ENCODE data around the gene PRKCZ. TPM values are rescaled to one million over a fixed set of nuclear protein-coding genes. Genes with fewer than 3 reads are reported as not detected.

The PRKCZ gene
- polyA plus RNA-seq, 3 donors = 0.74 to 1.9 (median 1.4) TPM

DNA sequence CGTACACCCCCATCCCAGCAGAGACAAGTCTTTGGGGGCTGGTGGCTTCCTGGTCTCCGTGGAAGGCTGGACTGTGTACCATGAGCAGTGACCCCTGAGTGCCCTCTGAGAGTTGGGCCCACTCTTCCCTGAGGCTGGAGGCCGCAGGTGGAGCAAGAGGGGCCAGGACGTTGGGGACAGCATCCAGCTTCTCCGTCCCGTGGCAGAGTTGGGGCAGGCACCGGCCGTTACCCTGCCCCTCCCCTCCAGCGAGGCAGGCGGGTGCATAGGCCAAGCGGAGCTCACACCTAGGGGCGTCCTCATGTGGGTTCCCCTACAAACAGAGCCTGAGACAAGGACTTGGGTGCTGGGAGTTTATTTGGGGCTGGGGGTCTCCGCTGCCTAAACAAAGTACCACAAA lies 17.0 kb upstream of the PRKCZ start:
- no peak overlapping the region for H3K4me3 Mint-ChIP-seq

GRCh38 chr1:2036287-2036686 lies 13.9 kb upstream of the PRKCZ start:
- Histone ChIP-seq H3K9ac (ENCODE audit: insufficient read depth, low read length, poor library complexity, severe bottlenecking) (no peak overlapping the region), H4K20me1 (ENCODE audit: insufficient read depth, low read length) (no peaks in the 10 kb centered on the region), H3K27ac (ENCODE audit: low read depth in 1 of 2, low read length in 2 of 2) (no peak overlapping the region), H2AFZ (ENCODE audit: insufficient read depth, low read depth, low read length, poor library complexity, severe bottlenecking) (no peak overlapping the region), H3K4me2 (replicated peaks; ENCODE audit: extremely low read depth, low read length, poor library complexity, severe bottlenecking) (no peak overlapping the region), H3K36me3 (replicated peaks in 1 of 2; ENCODE audit: control insufficient read depth in 1 of 2, insufficient read depth in 2 of 2, low read length in 2 of 2) (no peaks in the 10 kb centered on the region), H3K79me2 (ENCODE audit: insufficient read depth, low read length) (no peaks in the 10 kb centered on the region), H3K27me3 (ENCODE audit: control insufficient read depth in 2 of 2, insufficient read depth in 2 of 2, low read length in 2 of 2) (no peaks in the 10 kb centered on the region), H3K9me3 (replicated peaks in 1 of 2; ENCODE audit: control insufficient read depth in 1 of 2, insufficient read depth in 1 of 2, low read length in 2 of 2) (no peaks in the 10 kb centered on the region), H3K4me1 (ENCODE audit: control insufficient read depth in 1 of 2, insufficient read depth in 2 of 2, low read length in 2 of 2) (no peaks in the 10 kb centered on the region), H3K4me3 (replicated peaks in 1 of 3; ENCODE audit: low read depth in 2 of 3, low read length in 3 of 3) (no peak overlapping the region)
- Mint-ChIP-seq H3K27me3 (ENCODE audit: low read depth in 3 of 3) (peaks cover 5 to 20% (median 12%) of the 10 kb centered on the region in 3 donors), H3K27ac (no peak overlapping the region), H3K4me1 (no peaks in the 10 kb centered on the region), H3K9me3 (no peaks in the 10 kb centered on the region), H3K36me3 (no peaks in the 10 kb centered on the region), H3K4me3 (no peak overlapping the region)
- intact Hi-C loops (cut with micrococcal nuclease) = no loop called here
- DNase-seq = no peak
- 81% methylated on average over 13 of the region's 15 CpGs for WGBS (ENCODE audit: insufficient coverage)
- TF ChIP-seq CTCF (IDR thresholded peaks at IDR 0.05) = no peak

More for the DNA sequence above, 17.0 kb upstream of the PRKCZ start:
- H3K9ac ChIP-seq (ENCODE audit: insufficient read depth, low read length, poor library complexity, severe bottlenecking) = no peak overlapping the region
- Mint-ChIP-seq H3K9me3 (no peaks in the 10 kb centered on the region), H3K27me3 (ENCODE audit: low read depth in 3 of 3) (peaks cover 5 to 11% (median 8%) of the 10 kb centered on the region in 3 donors), H3K36me3 (no peaks in the 10 kb centered on the region), H3K4me1 (no peaks in the 10 kb centered on the region), H3K27ac (no peak overlapping the region)
- no peaks in the 10 kb centered on the region for H3K36me3 ChIP-seq (replicated peaks in 1 of 2; ENCODE audit: control insufficient read depth in 1 of 2, insufficient read depth in 2 of 2, low read length in 2 of 2)
- no peak overlapping the region for H3K4me3 ChIP-seq (replicated peaks in 1 of 3; ENCODE audit: low read depth in 2 of 3, low read length in 3 of 3)
- whole genome bisulfite sequencing (ENCODE audit: insufficient coverage) = 77% methylated on average over 5 of the region's 13 CpGs
- no peaks in the 10 kb centered on the region for H3K4me1 ChIP-seq (ENCODE audit: control insufficient read depth in 1 of 2, insufficient read depth in 2 of 2, low read length in 2 of 2)
- H3K9me3 ChIP-seq (replicated peaks in 1 of 2; ENCODE audit: control insufficient read depth in 1 of 2, insufficient read depth in 1 of 2, low read length in 2 of 2) = no peaks in the 10 kb centered on the region
- no peak for DNase-seq
- H3K79me2 ChIP-seq (ENCODE audit: insufficient read depth, low read length) = no peaks in the 10 kb centered on the region
- no peak for TF ChIP-seq CTCF (IDR thresholded peaks at IDR 0.05)
- no peaks in the 10 kb centered on the region for H3K27me3 ChIP-seq (ENCODE audit: control insufficient read depth in 2 of 2, insufficient read depth in 2 of 2, low read length in 2 of 2)
- no peak overlapping the region for H3K4me2 ChIP-seq (replicated peaks; ENCODE audit: extremely low read depth, low read length, poor library complexity, severe bottlenecking)
- intact Hi-C loops (cut with micrococcal nuclease) = no loop called here
- H4K20me1 ChIP-seq (ENCODE audit: insufficient read depth, low read length) = no peaks in the 10 kb centered on the region
- no peak overlapping the region for H3K27ac ChIP-seq (ENCODE audit: low read depth in 1 of 2, low read length in 2 of 2)
- no peak overlapping the region for H2AFZ ChIP-seq (ENCODE audit: insufficient read depth, low read depth, low read length, poor library complexity, severe bottlenecking)
